LNCAP (cell line): Measurements from ENCODE around the gene ARHGAP18.

Experiments
- CTCF ChIP-seq: fragments of 450-650 bp; IDR thresholded peaks from 2 replicates; pipeline ENCODE4 v1.5.1; 2017; ENCODE audit warnings: mild to moderate bottlenecking

The ARHGAP18 gene

DNA sequence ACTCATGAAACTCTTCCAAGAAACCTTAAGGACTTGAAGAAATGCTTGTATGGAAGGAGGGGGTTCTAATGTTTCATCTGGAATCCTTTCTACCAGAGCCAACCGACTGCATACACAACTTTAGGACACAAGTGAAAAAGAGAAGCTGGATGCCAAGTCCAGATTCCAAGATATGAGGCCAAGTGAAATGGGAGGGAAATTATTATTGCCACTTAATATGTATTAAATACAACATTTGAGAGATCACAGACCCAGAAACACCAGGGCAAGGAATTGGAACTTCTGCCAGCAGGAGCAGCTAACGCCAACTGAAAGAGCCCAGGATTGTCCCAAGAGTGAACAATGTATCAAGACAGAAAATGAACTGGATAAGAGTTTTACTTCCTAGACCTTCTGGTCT, 144.2 kb downstream of the ARHGAP18 start:
- no peak for TF ChIP-seq CTCF

DNA sequence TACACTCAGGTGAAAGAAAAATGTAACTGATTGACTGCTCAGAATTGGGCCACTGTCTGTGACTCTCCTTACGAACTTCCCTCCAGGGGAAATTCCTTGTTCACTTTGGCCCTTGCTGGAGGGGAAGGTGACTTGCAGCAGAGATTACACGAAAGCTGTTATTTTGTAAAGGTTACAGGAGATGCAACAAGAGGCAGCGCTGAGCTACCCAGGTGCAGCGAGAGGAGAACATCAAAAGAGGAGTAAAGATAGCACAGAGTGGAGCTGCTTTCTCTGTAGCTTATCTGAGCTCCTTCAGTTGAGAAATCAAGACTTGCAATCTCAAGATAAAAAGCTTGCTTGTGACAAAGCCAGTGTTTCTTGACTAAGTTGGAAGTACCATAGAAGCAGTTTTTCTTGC, 144.6 kb downstream of the ARHGAP18 start:
- TF ChIP-seq CTCF, result no peak

DNA sequence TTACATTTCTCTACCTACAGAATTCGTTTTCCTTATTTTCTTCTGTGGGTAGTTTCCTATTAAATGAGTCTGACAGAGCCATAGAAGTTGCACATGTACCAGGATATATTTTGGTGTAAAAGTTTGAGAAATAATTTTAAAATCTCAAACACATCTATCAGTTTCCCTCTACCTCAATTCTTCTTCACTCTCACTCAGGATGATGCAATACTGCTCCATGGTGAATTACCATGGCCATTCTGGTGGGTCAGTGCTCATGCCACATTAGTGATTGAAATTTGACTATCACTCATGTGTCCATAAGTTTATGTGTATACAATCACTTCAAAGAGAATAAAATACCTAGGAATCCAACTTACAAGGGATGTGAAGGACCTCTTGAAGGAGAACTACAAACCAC, 151.7 kb downstream of the ARHGAP18 start:
- no peak for TF ChIP-seq CTCF

- no peak for TF ChIP-seq CTCF
Measured at GRCh38 chr6:129555206-129555832, 154.7 kb downstream of the ARHGAP18 start.

- no peak for TF ChIP-seq CTCF
Measured at GRCh38 chr6:129552413-129552812, 157.6 kb downstream of the ARHGAP18 start.

GRCh38 chr6:129551486-129551885, 158.5 kb downstream of the ARHGAP18 start:
- no peak for TF ChIP-seq CTCF

- TF ChIP-seq CTCF, result no peak
Measured at GRCh38 chr6:129546702-129547101, 163.3 kb downstream of the ARHGAP18 start.
